HG03442 (cell line): Measurements from ENCODE around the gene SWAP70.

Experiments
- ATAC-seq: cut with Tn5 transposase; IDR thresholded peaks from one replicate; pipeline ENCODE4 v1.9.1; 2021; ENCODE audit warnings: mild to moderate bottlenecking, moderate library complexity; ENCODE audit not compliant: unreplicated experiment

Gene SWAP70

DNA sequence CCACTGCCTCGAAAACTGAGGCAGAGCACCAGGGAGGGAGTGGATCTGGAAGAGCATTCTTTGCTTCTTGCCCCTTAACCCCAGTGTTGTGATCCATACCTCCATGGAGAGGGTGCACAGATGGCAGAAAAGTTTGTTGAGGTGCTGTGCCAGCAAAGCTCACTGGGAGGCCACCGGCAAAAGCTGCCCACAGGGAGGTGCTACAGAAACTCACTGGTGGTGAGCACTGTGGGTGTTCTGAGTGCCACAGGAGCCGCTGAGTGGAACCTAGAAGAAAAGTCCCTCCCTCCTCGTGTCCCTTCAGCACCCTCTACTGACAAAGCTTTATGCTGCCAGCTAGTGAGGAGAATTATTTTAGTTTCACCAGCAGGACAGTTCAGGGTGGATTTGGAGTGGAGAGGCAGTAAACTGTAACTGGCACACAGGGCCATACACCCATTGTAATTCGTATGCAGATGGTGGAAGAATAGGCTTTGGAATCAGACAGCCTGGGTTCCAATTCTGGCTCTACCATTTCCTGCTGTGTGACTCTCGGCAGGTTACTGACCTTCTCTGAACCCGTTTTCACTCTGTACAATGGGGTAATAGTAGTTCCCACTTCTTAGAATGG is 84.6 kb downstream of the SWAP70 start:
- ATAC-seq: peak; percentile 66

DNA sequence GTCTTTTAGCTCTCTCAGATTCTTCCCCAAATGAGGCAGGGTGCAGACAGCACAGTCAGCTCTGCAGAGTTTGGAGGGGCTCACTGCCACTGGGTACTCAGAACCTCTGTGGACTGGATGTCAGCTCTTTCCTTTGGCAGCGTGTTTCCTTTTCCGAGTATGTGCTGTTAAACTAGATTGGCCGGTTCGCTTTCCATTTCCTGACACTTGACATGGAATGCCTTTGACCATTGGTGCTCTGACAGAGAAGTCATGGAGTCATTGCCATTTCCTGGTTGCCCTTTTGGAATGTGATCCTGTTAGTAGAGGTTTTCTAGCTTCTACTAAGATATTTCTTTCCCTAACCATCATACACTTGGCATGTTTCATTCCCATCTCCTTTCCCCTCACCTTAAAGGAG is 86.7 kb downstream of the SWAP70 start:
- ATAC-seq: no peak

DNA sequence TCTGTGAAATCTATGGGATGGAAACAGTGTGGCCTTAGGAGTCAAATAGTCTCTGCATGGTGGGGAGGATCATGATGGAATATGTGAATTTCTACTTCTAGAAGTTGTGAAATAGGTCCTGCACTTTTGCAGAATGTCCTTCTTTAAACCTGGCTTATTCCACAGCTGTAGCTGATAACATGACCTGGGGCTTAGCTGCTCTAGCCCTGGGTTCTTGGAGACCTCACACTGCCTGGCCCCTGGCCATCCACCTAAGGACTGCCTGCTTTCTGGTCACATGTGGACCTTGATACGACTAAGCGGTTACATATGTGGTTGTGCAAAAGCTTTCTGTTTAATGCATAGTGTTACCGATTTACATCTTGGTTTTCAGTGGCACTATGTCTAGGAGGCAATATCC is 88.2 kb downstream of the SWAP70 start:
- no peak for ATAC-seq

DNA sequence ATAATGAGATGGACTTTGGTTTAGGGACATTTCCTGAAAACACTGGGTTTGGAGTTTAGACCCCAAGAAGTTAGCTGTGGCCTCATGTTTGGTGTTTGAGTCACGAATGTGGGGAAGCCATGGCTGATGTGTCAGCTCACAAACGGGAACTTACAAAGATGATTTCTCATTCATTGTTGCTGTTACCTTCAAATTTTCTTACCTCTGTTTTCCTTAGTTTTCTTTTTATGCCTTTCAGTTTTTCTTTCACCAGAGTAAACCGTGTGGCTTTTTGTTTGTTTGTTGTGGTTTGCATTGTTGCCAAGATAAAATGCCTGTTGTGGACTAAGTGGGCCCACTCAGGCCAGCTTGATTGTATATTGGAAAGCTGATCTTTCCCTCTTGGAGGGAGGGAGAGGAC is 89.1 kb downstream of the SWAP70 start:
- no peak for ATAC-seq

DNA sequence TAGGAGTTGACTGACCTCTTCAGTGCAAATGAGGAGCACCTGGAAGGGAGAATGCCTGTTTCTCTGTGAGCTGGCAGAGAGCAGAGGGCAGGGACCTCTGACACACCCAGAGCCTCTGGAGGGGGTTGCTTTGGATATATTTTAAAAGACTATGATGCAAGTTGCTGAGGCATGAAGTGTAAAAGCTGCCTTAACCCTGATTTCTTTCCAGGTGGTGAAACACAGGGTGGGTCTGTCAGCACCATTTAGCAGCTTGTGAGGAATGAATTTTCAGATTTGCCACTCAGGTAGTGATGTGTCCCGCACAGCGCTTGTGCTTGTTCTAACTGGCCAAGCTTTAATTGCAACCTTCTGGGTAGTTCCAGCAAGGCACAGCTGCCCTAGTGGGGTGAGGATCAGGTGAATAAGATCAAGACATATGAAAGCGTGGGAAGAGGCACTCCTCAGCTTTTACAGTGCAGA is 90.2 kb downstream of the SWAP70 start:
- ATAC-seq: no peak

DNA sequence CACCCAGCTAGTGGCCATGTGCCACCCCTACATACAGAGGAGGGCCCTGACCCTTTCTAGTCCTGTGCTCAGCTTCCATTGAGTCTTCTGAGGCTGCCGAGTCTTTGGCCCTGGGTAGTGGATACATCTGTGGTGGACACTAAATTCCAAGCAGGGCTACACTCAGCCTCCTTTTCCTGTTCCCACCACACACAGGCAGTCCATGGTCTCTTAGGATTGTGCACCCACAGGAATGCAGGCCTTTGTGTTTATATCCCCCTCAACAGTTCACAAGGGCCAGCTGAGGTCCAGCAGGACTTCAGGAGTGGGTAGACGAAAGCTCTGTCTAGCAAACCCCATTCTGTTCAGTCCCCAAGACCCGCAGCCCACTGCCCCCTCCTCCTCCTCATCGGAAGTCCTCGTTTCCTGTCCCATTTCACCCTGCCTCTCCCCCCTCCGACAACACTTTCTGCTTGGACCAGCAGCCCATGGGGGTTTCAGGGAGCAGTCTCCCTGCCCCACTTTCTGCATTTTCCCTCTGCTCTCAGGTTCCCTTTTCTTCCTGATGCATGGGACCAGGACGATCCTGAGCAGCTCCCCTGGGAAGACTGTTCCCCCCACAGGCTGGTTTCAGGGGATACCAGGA is 91.8 kb downstream of the SWAP70 start:
- ATAC-seq: no peak

DNA sequence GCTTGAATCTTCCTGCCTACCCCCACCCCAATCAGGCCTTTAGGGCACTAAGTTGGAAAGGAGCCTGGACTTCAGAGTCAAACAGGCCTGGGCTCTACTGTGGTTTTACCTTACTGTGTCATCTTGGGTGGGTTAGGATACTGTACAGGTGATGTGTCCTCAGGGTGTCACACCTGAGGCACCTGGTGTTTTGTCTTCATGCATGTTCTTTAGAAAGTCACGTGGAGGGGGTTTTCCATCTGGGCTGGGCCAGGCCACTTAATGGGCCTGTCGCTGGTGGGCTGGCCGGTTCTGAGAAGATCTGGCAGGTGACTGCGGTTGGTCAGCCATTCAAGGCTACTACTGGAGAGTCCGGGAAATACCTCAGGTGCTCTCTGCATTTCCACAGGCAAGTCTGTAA is 92.6 kb downstream of the SWAP70 start:
- ATAC-seq: no peak

DNA sequence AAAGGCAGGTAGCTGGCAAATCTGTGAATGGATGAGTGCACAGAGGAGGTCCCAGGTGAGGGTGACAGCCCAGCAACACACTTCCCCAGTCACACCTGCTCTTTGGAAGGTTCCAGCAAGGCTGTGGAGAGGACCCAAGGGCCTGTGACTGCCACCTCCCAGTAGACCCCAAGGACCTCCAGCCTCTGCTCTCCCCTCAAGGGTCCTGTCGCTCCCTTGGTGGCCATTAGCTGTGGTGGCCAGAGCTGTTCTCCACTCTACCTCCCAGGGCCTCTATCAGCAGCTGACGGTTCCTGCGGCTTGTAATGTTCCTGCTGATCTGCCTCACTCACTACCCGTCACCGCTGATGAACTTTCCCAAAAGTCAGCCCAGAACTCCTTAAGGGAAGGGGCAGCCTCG is 93.0 kb downstream of the SWAP70 start:
- ATAC-seq: no peak

DNA sequence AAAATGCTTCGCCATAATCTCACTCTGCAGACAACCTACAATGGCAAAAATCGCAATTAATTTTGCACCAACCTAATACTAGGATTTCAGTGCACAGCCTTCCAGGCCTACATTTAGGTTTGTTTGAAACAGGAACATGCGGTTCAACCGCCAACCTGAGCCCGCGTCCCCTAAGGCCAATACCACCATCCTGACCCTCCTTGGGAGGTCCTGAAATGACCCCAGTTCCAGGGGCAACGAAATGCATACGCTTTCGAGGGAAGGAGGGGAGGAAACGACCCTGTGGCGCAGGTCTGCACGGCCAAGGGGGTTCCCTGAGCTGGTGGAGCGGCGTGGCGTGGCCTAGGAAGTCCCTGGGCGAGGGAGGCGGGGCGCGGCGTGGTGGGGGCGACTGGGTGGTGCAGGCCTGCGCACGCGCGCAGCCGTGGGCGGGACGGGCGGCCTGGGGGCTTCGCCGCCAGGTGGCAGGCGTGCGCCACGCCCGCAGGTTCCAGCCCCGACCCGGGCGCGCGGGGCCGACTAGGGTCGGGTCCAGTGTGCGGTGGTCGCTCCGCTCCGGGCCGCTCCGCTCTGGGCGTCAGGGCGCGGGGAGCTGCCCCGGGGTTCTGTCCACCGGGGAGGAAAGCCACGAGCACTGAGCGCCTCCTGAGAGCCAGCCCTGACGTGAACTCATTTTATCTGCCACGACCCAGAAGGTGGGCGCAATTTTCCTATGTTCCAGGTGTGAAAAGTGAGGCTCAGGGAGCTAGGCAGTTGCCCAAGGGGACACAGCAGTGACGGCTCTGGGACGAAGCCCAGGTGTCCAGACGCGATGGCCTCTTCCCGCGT is 94.1 kb downstream of the SWAP70 start:
- ATAC-seq: peak; percentile 45

DNA sequence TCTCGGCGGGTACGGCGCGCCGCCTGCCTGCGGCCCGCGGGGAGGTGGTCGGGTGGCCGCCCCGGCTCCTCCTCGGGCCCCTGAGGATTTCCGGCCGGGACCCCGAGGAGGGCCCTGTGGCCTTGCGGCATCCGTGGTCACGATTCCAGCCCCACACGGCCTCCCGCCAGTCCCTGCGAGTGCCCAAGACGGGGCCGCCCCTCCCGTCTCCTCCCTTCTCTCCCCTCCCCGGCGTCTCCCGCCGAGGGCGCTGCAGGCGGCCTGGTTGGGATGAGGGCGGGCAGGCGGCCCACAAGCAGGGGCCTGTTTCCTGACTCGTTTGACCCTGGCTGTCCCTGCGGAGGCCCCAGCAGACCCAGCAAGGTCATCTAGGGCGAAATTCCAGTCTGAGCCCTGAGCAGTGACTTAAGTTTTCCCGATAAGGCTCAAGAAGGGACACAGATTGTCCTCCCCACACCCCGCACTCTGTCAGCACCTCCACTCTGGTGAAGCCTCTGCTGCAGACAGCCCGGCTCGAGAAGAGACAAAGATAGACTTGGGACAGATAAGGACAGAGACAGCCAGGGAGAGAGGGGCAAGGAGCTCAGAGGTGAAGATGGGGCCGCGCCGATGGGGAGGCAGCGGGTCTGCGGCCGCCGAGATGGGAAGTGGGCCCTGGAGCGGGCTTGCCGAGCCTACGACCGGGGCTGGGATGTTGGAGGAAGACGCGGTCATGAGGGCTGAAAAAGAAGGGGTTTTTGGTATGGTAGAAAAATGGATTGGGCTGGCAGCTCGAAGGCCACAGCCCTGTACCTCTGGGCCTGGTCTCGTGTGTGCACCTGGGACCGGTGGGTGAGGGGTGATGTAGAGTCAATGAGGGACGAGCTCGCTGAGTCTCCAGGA is 95.0 kb downstream of the SWAP70 start:
- ATAC-seq: peak; percentile 22

DNA sequence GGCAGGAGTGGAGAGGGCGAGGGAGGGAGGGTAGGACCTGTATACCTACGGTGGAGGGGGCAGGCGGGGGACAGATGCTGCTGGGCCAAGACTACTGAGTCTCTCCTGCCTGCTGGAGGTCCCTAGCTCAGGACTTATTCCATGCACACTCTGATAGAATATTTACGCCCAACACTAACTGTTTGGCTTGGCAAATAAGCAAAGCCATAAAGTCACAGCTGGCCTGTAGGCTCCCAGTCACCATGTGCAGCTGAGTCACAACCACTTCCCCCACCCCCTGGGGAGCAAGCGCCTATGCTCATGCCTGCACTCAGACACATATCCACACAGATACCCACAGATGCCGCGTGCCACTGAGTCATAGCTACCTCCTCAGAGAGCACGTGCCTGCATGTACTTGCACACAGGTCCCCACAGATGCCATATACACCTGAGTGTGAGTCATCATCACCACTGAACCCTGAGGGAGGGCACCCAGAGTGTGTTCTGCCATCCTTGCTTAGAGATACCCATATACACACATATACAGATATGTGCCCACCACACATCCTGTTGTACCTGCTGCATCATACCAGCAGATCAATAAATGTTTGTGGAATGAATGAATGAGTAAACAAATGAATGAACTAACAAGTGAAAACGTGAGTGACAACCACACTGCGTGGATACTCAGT is 95.8 kb downstream of the SWAP70 start:
- ATAC-seq: peak; percentile 55

DNA sequence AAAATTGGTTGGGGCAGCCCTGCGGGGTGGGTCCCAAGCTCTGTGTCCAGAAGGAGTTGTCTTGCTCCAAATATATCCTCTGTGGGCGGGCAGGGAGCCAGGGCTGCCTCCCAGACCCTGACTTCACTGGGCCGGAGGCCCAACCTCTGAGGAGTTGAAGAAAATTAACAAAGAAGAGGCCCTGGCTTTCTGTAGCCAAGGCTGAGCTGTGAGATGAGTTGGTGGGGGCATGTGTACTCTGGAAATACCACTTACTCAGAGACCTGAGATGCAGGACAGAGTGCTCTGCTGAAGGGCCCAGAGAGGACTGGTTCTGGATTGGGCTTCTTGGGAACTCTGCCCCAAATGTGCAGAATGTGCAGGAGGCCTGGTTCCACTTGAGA is 96.3 kb downstream of the SWAP70 start:
- no peak for ATAC-seq

DNA sequence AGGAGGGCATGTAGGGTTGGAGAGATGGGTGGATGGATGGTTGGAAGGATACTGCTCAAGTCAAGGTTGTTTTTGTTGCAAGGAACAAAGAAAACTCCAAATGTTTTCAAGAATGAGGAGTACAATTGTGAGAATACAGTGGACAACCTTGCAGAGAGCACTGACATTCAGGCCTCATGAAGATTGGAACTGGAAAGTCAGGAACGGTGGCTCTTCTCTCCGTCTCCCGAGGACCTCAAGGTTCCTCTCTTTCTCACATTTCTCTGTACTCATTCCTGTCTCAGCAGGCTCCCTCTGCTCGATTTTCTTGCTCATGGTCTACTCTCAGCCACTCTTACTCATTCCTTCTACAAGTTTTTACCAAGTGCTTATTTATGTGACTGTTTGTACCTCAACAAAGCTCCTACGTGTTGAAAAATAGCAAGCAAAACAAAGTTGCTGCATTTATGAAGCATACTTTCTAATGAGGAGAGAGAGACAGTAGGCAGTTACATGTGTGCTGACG is 97.6 kb downstream of the SWAP70 start:
- ATAC-seq: no peak

DNA sequence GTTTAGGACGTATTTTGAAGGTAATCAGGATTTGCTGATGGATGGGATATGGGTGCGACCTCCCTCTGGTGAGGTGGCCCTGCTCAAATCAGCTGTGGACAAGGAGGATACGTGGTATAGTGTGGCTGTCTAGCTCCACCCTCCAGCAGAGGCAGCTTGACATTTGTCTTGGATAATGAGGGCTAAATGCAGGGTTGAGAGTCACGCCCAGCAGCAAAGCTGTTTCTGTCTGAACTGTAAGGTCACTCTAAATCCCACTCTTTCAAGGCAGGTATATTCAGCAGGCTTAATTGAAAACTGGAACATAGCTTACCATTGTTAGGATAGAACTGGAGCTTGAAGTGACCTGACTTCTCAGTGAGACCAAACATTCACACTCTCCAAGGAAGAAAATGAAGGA is 98.7 kb downstream of the SWAP70 start:
- ATAC-seq: no peak

DNA sequence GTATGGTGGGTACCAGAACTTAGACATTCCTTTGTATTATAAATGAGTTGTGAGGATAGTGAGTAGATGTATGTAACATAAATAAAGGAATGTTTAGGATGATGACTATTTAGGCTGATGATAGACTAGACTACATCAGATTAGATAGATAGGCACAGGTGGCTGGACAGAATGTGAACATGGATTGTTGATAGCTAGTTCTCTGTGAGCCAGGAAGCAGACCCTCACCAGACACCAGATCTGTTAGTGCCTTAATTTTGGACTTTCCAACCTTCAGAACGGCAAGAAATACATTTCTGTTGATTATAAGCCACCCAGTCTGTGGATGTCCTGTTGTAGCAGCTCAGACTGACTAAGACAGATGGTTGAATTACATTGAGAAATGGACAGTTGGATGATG is 99.4 kb downstream of the SWAP70 start:
- no peak for ATAC-seq

DNA sequence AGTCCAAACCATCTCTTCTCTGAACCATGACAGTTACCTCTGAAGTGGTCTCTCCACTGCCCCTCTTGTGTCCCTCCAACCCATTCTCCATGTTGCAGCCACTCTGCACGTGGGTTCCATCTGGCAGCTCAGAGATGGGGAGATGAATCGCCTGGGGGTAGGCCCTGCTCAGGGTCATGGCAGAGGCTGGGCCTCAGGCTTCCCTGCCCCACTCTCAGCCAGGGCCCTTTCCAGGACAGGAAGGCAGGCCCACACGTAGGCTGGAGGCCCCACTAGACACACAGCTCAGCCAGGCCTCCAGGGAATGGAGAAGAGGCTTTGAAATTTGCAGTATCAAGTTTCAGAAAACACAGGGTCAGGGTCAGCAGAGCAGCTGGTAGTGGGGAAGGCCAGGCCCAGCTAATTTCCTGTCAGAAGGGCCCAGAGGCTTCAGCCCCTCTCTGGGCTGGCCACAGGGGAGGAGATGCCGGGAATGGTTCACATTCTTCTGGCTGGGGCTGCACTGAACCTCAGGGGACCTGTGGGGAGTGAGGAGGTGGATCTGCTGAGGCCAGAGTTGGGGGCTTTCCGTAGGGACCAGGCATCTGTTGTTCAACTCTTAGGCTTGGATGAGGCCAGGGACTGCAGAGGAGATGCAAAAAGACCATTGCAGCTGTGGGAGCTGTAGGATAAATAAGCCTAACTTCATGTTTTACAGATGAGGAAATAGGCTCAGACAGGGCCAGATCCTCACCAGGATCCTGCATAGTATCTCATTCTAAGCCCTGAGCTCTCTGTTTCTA is 101.6 kb downstream of the SWAP70 start:
- no peak for ATAC-seq

DNA sequence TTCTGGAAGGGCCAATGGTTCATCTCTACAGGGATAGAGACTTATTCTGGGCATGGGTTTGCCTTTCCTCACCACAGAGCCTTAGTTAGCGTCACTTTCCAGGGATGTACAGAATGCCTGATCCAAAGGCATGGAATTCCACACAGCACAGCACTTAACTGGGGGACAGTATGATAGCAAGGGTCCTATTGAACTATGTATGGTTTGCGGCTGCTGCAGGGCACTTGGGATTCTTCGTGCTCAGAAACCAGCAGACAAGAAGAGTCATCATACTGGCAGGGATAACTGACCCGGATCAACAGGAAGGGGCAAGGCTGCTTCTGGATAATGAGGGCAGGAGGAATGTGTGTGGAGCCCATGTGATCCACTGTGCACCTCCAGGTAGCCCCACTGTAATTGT is 105.7 kb downstream of the SWAP70 start:
- ATAC-seq: no peak

DNA sequence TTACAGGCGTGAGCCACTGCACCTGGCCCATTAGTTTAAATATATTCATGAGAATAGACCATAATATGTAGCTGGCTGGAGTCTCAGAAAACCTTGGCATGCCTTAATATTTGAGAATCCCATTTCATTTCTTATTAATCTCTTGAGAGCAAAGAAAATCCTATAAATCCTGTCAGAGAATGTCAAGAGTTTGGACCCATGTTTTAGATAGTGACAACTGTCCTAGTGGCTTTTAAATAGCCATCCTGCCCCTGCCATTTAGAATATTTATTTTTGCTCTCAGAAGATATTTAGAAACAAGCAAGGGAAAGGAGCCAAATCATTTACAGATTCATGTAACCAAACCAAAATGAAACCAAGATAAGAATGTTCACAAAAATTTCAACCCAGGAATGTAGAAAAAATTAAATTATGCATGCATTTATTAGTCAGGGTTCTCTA is 107.2 kb downstream of the SWAP70 start:
- ATAC-seq: no peak

DNA sequence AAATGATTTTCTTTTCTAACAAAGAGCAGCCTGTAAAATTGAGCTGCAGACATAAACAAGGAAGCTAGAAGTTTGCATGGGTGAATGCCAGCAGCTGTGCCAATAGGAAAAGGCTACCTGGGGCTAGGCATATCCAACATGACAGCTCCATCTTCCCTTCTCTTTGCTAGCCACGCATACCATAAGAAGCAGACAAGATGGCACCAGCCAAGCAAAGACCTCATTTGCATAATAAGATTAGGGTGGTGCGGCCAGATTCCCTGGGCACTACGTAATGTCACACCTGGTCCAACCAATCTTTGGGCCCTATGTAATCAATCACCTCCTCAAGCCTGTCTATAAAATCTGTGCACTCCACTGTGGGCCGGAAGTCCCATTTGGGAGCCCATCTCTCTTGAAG is 108.3 kb downstream of the SWAP70 start:
- ATAC-seq: no peak

DNA sequence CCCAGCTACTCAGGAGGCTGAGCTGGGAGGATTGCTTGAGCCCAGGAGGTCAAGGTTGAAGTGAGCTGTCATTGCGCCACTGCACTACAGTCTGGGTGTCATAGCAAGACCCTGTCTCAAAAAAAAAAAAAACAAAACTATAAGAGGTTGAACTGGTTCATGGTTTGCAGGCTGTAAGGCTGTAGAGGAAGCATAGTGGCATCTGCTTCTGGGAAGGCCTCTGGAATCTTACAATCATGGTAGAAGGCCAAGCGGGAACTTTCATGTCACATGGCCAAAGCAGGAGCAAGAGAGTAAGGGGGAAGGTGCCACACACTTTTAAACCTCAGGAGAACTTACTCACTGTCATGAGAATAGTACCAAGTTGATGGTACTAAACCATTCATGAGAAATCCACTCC is 109.6 kb downstream of the SWAP70 start:
- no peak for ATAC-seq
